Activated T-cell treated with anti-CD3 and anti-CD28 coated beads, Interleukin-2, amount 50 U/mL, for 1 hour (primary cell): Measurements from ENCODE around the gene UBE2L5.
"Not testable (repeated sequence)": the region's sequence is repeated elsewhere in the genome, so short reads cannot be mapped to it uniquely, and the experiment has no call there.

ENCODE experiments used
- DNase-seq: peaks from one replicate; pipeline ENCODE4 v3.0.0-alpha.2; 2020

Gene UBE2L5

DNA sequence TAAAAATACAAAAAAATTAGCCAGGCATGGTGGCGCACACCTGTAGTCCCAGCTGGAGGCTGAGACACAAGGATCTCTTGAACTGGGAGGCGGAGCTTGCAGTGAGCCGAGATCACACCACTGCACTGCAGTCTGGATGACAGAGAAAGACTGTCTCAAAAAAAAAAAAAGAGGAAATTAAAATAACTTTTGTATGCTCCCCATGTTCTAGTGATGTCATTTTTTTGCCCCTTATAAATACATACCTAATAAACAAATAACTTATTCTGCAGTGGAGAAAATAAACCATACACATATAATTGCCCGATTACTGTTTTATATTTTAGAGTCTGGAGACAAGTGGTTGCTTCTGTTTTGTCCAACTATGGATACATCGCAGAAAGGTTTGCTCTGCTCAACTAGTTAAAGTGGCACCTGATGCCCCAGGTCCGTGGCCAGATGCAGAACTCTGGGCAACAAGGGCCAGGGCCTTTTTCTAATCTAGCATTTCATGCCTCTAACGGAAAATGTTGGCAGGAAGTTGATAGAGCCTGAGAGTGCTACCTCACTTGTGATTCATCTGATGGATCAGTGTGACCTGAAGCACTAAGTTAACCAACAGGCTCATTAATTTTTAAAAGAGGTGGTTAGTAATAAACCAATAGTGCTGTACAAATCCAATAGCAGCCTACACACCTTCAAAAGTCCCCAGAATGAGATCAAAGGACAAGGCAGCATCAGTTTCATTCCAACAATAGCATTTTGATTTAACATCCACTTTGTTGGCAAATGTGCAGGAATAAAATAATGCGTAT lies 18.8 kb downstream of the UBE2L5 start:
- DNase-seq, result no peak

- DNase-seq, result no peak
Measured at GRCh38 chr13:30442926-30443325, 20.6 kb downstream of the UBE2L5 start.

- DNase-seq, result not testable (repeated sequence)
Measured at GRCh38 chr13:30443491-30443890, 21.2 kb downstream of the UBE2L5 start.

GRCh38 chr13:30443957-30444404 lies 21.7 kb downstream of the UBE2L5 start:
- no peak for DNase-seq

GRCh38 chr13:30446126-30446500 lies 23.8 kb downstream of the UBE2L5 start:
- DNase-seq, result no peak

DNA sequence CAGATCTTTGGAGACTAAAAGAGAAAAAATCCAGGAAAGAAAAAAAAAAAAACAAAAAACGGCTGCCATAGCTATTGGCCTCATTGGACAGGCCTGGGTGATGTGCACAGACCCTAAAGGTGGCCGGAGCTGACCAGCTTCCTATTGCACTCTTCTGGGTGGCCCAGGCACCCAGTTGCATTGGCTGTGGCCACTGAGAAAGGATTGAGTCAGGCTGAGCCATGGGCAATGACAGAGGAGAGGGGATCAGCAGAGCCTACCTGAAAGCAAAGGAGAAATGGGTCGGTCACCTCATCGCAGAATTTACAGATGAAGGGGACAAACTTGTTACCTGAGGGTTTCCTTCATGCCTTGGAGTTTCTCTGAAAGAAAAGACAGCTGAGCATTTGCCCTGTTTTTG lies 26.1 kb downstream of the UBE2L5 start:
- no peak for DNase-seq

DNA sequence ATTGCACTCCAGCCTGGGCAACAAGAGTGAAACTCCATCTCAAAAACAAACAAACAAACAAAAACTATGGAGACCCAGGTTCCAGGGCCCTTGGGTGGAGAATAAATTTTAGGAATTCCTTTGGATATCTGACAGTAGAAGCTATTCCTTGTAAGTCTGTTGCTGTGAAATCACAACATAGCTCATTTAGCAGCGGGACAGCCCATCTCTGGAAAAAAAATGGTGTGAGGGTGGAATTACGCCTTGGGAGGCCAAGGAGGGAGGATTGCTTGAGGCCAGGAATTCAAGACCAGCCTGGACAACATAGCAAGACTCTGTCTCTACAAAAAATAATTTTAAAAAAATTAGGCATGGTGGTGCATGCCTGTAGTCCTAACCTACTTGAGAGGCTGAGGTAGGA lies 27.8 kb downstream of the UBE2L5 start:
- DNase-seq, result no peak

- DNase-seq, result not testable (repeated sequence)
Measured at GRCh38 chr13:30451476-30451875, 29.2 kb downstream of the UBE2L5 start.

DNA sequence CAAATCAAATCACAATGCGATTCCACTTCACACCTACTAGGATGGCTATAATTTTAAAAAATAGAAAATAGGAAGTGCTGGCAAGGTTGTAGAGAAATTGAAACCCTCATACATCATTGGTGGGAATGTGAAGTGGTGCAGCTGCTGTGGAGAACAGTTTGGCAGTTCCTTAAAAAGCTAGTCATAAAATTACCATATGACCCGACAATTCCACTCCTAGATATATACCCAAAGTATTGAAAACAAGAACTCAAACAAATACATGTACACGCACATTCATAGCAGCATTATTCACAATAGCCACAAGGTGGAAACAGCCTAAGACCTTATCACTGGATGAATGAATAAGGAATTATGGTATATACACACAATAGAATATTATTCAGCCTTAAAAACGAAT lies 31.4 kb downstream of the UBE2L5 start:
- DNase-seq, result no peak

DNA sequence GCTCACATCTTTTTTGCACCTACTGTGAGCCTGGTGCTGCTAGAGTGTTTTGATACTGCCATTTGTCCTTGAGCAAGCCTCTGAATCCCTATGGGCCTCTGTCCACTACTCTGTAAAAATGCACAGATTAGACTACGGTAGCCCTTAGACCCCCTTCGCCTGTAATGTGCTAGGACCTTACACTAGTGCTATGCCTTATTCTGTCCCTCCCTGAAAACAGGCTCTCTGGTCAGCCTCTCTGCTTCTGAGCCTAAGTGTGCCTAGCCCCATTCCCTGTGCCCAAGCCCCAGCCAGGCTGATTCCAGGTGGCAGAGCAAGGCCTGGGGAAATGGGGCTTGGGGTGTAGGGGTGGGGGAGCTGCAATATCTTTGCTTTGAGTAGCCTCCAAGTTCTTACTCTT lies 32.7 kb downstream of the UBE2L5 start:
- no peak for DNase-seq

DNA sequence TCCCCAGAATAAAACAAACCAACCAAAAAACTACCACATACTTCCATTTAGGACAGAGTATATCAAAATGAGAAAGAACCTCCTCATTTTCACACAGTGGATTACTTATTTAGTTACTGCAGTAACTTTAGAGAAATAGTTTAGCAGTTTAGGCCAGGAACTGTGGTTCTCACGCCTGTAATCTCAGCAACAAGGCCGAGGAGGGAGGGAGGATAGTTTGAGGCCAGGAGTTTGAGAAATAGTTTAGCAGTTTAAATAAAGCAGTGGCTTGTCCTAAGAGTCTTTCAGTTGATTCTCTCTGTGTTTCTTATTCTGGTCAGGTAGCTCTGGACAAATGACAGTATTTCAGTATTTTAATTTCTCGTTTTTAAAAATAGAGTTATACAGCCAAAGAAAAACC lies 34.0 kb downstream of the UBE2L5 start:
- no peak for DNase-seq

DNA sequence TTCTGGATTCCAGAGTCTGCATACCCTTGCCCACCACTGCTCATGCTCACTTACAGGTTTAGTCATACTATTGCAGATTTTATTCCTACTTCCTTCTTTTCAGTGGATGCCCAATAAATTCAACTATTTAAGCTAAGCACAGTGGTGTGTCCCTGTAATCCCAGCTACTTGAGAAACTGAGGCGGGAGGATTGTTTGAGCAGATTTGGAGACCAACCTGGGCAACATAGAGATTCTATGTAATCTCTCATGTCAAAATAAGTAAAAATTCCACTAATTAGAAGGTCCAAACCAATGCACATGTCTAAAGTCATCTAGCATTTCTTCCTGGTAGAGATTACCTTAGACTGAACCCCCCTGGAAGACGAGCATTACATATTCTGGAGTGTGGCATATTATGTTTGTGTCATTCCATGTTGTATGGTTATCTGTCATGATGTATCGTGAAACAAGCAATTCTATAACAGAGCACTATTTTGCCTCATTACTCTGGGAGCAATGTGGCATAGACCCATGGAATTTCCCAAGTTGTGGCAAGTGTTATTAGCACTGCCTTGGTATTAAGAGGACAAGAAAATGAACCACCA lies 35.1 kb downstream of the UBE2L5 start:
- no peak for DNase-seq

- DNase-seq, result not testable (repeated sequence)
Measured at GRCh38 chr13:30461279-30462066, 39.2 kb downstream of the UBE2L5 start.

DNA sequence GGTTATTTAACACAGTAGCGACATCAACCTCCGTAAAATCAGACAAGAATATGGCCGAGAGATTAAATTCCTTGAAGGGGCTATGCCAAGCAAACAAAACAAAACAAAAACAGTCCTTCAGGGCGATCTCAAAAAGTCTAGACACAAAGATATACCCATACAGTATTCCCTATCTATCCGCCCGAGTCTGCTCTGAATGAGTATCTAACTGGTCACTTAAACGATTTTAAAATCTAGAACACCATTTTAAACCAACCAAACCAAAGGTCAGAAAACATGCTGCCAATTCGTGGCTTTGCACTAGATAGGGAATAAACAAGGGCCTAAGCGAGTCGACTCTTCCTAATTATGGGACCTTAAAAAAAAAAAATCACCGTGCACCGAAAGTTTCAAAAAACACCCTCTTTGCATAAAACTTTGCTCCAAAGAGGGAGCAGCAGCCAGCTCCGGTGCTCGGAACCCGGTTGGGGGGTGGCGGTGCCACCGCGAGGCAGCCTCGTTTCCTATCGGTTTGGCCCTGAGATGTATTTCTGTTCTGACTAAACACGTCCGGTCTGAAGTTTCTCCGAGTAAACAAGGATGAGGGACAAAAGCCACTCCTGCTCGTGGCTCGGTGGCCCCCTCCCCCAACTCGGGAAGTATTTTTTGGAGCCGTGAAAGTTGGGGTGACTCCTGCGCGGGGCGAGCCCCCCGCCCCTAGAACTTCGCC lies 41.6 kb downstream of the UBE2L5 start:
- DNase-seq, result peak; percentile 73

GRCh38 chr13:30464496-30465342 lies 42.4 kb downstream of the UBE2L5 start:
- DNase-seq, result peak; percentile 80

DNA sequence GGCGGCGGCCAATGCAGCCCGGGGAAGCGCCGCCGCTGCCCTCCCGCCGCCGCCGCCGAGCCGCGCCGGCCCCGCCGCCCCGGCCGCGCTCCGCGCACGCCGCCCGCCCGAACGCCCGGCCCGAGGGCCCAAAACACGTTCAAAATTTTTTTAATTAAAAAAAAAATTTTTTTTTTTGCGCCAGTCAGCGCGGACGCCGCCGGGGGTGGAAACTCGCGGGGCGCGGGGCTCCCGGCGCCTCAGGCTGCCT lies 43.0 kb downstream of the UBE2L5 start:
- DNase-seq, result no peak

DNA sequence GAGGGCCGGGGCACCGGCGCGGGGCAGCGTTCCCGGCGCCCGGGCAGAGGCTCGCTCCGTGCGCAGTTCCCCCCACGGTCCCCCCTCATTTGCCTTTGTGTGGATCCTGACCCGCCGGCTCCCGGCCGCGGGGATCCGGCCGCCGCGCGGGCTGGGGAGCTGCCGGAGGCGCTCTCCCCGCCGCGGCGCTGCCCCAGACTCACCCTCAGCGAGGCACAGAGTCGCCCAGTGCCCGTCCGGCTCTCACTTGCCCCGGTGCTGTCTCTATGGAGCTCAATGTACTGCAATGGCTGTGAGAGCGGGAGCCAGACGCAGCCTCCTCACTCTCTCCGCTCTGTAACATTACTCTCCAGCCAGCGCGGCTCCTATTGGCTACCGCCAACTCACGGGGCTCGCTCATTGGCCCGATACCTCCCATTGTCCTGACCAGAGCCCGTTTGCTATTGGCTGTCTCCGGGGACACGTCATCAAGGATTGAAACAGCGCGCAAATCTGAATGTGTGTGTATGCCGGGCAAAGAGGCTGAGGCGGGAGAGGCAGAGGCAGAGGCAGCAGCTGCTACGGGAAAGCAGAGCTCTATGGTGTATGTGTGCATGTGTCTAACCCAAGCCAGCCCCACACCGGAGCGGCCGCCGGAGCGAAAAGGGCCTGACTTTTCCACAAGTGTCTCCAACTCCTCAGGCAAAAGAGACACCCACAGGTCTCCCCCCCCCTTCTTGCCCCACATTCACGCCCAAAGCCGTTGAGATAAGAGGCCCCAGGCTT lies 43.5 kb downstream of the UBE2L5 start, which contains the start of gene HMGB1:
TSS of gene HMGB1 (minus strand) at position 344 of the 765 bp plus-strand sequence. CDS start 2,256 bp downstream, outside the sequence.
- peak; percentile 93 for DNase-seq

DNA sequence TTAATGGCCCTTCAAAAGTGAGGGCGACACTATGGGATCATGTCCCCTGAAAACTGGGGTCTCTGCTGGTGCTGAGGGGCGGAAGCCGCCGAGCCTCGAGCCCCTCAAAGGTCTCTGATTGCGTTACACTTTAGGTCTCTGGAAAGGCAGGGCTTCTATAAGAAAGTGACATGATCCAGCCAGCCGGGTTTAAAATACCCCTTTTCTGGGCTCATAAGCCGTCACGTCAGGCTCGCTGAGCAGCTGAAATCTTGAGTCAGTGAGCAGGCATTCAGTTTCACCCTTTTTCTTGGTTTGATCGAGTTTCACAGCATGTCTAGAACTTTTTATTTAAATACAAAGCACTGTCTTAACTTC lies 44.0 kb downstream of the UBE2L5 start:
- no peak for DNase-seq

GRCh38 chr13:30466841-30467252 lies 44.6 kb downstream of the UBE2L5 start:
- DNase-seq, result no peak

DNA sequence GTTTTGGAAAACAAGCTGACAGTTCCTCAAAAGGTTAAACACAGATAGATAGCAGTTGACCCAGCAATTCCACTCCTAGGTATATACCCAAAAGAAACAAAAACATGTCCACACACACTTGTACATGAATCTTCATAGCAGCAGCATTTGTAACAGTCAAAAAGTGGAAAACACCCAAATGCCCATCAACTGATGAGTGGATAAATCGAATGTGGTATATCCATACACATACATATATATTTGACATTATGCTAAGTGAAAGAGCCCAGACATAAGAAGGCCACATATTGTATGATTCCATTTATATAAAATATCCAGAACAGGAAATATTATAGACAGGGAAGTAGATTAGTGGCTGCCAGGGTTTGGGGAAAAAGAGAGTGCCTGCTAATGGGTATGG lies 51.4 kb downstream of the UBE2L5 start:
- DNase-seq, result no peak

DNA sequence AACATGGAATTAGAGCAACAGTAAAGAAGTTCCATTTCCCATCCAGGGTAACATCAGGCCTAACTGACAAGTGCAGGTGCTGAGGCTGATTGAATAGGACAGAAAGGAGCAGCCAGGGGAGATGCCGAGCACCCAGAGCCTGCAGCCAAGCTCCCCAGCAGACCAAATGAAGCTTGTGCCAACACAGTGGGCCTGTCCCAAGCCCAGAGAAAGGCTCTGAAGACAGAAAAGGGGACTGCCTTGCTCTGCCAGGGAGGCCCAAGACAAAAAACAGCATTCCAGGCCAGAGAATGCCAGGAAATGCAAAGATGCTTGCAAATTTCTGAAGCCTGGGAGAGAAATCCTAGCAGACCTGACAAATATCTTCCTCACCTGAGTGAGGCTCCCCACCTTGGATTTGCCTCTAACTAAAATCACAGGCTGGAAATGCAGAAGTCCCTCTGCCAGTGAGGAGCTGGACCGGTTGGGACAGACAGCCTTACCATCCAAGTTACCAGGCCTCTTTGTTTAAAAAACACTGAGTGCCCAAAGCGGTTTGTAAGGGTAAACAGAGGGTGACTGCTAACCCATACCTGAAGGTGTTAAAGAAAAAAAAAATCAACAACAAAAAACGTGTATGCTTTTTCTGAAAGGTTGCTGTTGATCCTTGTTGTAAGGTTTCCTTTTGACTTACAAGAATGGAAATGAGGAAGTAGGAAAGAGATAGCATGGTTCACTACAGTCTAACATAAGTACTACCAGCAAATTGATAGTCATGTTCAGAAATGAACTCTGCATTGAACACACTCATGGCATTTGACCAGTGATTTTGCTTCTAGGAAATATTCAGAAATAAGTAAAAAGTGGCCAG lies 55.3 kb downstream of the UBE2L5 start:
- DNase-seq, result no peak
